ENCODE data around the gene USP27X.

The USP27X gene

DNA sequence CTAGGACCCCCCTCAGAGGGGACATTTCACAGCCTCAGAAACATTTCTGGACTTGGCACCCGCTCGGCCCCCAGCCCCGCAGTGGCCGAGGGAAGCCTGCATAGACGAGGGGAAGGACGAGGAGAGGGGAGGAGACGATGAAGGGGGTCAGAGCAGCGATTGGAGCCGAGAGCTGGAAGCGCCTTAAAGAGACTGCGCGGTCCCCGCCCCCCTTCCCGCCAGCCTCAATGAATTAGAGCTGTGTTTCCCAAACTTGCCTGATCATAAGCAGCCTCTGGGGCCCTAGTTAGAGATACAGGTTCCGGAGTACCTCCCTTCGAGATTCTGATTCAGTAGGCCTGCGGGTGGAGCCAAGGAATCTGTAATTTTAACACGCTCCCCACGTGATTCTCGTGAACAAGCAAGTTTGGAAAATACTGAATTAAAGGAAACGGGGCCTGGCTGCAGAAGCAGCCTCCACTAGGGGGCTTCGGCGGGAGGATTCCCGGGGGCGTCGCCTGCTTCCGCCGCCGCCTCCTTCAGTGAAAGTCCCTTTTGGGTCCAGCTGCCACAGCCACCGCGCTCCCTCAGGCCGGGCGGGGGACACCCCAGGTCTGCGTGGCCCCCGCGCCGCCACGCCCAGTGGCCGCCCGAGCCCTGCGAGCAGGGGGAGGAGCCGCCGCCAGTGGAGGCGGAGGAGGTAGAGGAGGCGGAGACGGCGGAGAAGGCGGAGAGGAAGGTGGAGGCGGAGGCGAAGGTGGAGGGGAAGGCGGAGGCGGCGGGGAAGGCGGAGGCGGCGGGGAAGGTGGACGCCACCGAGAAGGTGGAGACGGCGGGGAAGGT, at the start of gene USP27X:
Gene USP27X, plus strand, starts transcription at position 651 of the 822 bp plus-strand sequence. CDS start 824 bp downstream, outside the sequence.
- DNase-seq: peak; percentile 64

DNA sequence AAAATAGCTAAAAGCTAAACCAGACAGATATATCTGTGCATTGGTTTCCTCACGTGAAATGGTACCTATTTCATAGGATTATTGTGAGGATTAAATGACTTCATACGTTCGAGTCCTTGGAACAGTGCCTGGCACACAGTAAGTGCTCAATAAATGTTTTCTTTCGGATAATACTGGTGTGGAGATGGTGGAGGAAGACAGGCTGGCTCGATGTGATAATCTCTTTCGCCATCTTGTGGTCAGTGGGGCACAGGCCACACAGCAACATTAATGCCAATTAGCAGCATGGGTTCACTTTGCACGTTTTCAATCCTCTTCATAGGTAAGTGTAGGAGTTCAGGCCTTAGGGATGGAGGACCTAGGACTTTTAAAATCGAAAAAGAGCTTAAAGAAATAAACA, 40.9 kb upstream of the USP27X start:
- DNase-seq: peak; percentile 21

DNA sequence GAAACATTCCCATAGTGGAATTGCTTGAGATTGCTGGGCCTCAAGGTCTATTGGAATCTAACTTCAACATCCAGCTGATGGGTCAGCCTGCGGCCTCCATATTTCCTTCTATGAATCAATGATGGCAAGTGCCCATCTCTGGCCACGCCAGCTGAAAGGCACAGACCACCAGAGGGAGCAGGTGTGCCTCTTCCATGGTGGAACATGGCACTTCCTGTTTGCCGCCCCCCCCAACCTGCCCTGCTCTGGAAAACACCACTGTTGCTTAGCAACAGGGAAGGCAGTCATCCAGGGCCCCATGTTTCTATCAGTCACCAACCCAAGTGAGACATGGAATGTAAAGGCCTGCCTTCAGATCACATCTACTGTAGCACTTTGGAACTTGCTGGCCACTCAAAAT, 38.6 kb upstream of the USP27X start:
- DNase-seq: peak; percentile 6

DNA sequence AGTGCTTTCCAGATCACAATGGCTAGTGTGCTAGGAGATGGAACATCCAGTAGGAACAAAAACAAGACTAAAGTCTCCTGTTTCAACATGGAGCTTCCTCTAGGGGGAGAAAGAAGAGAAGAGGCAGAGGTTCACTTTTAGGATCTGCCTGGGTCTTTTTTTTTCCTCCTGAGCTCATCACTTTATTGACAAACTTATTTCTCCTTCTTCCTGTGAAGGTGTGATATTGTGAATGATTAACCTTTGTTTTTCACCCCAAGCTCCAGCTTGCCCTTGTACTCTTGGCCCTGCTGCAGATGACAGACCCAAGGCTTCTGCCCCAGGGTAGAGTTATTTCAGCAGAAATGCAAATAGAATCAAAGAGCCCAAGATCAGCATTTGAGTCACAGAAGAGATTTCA, 36.7 kb upstream of the USP27X start:
- no peak for DNase-seq

DNA sequence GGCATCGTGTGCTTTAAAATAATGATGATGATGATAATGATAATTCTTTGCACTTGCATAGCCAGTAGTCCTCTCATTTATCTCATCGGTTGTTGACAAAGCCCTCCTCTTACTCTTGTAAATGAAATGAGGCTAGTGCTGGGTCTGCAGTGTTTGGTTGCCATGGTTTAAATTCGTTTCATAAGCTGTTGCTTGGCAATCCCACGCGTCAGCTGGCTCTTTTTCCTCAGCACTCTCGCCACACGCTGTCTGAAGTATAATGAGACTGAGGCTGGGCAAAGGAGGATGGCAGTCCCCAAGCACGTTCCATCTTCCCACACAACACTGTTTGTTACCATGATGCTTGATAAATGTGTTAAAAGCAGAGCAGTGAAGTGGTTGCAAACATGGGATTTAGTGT, 34.7 kb upstream of the USP27X start:
- DNase-seq: no peak

DNA sequence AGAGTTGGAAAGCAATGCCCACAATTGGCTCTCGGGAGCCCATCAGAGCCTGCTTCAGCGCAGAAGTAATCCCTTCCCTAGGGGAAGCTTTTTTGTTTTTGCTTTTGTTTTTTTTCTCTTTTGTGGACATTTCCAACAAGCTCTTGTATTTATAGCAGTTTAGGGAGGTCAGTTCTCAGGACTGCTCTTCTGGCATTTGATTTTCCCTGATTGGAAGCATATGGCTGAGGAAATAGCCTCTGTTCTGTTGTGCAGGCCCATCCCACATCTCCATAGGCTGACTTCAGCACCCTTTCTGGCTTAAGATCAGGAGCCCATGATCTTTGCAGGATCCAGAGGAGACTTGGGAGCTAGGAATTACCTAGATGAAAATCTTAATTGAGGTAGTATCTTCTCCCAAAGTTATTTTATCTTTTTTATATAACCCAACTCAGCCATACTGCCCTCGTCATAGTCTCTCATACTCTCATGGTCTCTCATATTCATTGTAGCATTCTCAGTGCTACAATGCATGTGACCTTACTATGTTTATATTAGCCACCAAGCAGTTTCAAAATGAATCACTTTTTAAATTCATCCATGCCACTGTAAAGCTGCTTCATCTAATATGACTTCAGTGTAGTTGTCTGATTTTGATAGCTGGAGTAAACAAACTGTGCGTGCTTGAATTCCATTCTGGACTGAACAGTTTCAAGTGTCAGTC, 33.4 kb upstream of the USP27X start:
- no peak for DNase-seq

DNA sequence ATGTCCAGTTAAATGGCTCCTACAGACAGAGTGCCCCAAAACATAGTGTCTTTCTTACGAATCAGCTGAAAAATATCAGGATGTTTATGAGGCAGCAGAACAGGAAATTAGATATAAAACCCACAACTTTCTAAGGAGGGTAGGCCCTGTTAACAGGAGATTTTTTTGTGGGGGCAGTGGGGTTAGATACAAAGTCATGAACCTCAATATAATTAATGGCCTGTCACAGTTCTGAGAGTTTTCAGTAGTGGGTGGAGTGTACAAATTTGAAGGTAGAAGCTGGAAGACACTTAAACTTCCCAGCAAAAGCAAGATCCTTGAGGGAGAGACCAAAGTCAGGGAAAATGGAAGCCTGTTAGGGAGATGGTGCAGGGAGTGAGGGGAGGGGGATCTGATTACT, 32.8 kb upstream of the USP27X start:
- no peak for DNase-seq

DNA sequence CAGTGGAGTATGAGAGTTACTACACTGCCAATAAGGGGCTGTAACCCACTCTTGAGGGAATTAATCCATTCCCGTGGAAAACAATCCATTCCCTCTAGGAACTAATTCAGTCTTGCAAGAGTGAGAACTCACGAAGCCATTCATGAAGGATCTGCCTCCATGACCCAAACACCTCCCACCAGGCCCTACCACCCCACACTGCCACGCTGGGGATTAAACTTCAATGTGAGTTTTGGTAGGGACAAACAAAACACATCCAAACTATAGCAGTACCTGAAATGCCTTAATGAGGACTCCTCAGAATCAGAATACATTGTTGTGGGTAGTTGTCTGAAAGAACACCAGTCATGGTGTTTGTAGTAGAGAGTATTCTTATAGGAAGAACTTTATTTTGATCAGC, 31.0 kb upstream of the USP27X start:
- DNase-seq: no peak

DNA sequence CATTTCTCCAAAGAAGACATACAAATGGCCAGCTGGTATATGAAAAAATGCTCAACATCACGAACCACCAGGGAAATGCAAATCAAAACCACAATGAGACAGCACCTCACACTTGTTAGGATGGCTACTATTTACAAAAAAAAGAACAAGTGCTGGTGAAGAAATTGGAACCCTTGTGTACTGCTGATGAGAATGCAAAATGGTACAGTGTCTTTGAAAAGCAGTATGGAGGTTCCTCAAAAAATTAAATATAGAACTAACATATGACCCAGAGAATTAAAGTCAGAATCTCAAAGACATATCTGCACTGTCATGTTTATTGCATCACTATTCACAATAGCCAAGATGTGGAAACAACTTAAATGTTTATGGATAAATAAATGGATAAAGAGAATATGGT, 29.3 kb upstream of the USP27X start:
- no peak for DNase-seq

DNA sequence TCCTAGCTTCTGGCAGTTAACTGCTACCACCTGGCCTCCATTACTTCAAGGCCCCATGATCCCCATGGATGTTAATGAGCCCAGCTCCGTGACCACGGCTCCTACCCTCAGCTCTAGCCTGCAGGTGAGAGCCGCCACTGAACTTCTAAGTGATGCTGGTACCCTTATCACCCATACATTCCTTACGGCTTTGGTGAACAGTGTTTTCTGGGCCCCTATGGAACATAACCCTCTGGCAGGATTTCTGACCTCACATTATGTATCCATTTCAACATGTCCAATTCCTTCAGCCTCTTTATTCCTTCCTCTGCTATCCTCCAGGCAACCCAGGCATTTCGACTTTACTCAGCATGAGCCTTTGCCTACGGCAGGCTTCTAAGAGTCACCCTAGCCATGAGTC, 25.6 kb upstream of the USP27X start:
- DNase-seq: no peak

DNA sequence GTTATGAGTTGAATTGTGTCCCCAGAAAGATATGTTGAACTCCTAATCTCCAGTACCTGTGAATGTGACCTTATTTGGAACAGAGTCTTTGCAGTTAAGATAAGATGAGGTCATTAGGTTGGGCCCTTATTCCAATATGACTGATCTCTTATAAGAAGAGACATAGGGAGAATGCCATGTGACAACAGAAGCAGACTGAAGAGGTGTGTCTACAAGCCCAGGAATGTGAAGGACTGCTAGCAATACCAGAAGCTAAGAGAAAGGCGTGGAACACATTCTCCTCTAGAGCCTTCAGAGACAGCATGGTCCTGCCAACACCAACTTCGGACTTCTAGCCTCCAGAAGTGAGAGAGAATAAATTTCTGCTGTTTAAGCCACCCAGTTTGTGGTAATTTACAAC, 22.5 kb upstream of the USP27X start:
- DNase-seq: no peak

DNA sequence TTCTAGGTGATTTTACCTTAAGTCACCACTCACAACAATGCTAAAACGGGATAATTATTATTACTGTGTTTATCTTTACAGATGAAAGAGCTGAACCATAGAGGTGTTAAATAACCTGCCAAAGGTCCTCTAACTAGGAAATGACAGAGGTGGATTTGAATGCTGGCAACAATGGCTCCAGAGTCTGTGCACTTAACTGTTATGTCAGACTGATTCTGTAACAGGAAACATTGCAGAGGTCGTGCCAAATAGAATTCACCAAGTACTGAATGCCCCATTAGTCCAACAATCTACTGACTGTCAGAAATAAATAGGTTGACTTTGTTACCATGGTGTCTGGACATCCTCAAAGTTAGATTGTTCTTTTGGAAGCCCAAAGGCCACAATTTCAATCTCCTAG, 20.9 kb upstream of the USP27X start:
- DNase-seq: no peak

DNA sequence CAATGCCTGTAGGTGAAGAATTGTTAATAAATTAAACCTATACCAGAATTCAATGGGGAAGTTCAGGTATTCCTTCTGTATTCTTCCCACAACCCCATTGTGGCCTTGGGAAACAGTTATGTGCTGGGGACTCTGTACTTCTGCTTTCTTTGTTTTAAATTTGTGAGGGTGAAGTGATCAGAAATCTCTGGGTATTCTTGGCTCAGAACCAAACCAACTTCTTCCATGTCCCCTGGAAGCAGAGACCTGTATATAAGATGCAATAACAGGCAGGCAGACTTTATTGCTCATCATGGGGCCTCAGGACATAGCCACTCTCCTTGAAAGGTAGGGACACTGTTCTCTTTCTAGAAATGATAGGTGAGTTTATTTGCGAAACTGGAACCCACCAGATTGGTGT, 19.8 kb upstream of the USP27X start:
- no peak for DNase-seq

DNA sequence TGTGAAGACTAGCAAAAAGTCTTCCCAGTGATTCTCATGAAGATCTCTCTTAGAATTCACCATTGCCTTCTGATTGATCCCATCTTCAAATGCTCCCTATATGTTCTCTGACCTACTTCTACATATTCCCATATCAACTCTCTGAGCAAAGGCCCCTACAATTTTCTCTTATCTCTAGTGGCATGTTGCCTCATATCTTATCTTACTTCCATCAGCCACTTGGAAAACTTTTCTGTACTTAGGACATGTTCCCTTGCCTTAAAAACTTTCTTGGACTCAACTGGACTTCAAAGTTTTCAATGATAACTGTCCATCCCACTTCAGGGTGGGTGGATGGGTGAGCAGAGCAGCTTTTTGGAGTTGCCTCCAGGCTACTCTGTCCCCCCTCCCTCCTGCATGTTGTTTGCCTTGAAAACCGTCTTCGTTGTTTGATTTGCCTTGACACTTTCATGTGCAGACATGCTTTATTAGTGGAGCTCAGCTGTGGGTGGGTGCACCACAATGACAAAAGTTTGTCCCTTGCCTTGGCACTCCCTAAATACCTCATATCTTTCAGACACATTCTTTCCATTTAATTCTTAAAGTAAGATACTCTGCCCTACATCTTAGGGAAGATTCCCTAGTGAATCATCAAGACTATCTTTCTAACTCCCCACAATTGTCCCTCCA, 18.3 kb upstream of the USP27X start:
- DNase-seq: no peak

DNA sequence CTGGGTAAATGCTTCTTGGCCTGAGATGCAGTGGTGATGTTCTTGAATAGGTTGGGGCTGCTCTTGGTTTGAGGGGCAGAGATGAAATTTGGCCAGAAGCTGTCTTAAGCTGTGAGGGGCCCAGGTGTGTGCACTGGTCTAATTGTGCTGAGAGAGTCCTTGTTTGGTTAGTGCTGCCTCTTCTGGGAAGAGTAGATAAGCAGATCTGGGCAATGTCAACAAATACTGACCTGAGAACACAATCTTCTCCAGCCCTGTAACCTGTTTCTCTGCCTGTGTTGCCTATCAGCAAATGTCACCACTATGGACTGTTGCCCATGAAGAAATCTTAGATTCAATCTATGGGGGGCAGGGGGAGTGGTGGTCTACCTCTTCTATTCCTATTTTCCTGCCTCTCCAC, 17.2 kb upstream of the USP27X start:
- DNase-seq: no peak

DNA sequence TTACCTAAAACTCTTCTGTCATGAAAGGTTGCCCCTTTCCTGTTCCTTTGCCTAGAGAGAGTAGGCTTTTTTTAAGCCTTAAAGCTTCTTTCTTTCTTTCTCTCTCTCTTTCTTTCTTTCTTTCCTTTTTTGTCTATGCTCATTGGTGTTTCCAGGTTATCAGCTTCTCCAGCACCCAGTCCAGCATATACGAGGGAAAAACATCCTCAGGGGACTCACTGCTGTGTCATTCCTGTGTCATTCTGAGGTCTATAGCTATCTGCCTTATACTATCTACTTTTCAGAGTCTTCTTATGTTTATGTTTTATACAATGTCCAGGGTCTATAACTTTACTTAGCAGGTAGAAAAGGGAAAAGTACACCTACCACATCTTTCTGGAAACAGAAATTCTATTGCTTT, 10.5 kb upstream of the USP27X start:
- no peak for DNase-seq

DNA sequence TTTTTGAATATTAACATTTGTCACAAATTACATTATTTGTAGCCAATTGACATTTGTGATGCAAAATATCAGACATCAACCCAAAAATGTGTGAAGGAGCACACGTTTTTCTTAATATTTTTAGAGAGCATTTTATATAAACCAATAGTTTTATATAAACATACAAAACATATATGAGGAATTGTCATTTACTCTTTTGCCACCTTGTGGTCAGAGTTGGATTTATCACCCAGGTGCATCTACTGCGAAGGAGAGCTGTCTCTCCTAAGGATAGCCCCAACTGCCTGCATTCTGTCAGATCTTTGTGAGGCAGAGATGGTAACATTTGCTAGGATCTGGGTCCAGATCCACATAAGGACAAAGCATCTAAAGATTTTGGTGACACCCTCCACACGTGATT, 2.5 kb upstream of the USP27X start:
- DNase-seq: peak; percentile 36

DNA sequence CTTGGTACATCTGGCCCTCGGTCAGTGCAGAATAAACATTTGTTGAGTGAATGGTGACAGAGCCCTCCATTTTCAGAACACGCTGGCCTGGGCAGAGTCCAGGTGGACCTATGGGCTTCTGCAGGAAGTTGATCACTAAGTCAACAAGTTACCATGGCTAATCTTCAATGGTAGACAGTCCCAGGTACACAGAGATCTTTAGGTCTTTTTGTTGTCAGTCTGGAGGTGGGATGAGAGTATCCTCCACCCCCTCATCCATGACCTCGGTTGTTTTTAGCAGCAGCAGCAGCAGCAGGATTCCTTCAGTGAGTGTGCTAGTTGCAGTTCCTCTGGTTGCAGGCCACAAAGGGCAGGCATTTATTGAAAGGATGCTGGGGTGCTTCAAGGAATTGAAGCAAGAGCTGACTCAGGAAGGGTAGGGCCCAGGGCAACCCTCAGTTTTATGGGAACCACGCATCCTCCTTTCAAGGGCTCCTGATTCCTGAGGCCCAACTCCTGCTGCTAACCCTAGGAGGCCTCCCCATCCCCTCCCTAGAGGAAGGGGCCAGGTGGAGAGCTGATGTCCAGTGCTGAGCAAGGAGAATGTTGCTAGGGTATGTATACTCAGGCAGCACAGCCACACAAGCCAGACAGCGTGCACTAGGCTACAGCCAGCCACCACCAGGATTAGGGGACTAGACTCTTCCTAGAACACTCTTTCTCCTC, 1.7 kb upstream of the USP27X start:
- no peak for DNase-seq

DNA sequence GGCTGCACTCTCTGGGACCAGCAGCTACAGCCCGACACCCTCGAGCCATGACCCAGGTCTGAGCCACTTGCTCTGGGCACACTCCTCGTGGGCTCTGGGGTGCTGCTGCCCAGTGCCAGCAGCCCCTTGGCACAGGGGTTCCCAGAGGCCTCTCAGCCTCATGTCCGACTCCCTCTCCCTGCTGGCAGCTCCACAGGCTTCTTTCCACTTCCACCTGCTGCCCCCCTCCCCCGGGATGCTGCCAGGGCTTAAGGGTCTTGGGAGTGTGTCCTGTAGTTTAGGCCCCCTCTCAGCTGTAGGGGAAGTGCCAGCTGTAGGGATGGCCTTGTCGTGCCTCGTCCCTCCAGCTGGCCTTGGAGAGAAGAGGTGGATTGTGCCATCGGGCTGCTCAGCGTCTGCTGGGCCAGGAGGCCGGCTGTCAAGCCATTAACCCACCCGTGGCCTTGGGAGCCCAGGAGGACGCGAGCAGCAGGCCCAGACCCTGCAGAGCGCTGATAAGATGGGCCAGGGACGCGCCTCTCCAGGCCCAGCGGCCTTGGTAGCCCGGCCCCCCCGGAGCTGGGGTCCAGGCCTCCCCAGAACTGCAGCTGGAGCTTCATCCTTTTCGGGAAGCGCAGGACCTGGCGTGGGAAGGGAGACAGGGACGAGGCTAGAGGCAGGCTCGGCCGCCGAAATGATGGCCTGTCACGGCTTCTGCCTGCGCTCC, 1.0 kb upstream of the USP27X start:
- no peak for DNase-seq

DNA sequence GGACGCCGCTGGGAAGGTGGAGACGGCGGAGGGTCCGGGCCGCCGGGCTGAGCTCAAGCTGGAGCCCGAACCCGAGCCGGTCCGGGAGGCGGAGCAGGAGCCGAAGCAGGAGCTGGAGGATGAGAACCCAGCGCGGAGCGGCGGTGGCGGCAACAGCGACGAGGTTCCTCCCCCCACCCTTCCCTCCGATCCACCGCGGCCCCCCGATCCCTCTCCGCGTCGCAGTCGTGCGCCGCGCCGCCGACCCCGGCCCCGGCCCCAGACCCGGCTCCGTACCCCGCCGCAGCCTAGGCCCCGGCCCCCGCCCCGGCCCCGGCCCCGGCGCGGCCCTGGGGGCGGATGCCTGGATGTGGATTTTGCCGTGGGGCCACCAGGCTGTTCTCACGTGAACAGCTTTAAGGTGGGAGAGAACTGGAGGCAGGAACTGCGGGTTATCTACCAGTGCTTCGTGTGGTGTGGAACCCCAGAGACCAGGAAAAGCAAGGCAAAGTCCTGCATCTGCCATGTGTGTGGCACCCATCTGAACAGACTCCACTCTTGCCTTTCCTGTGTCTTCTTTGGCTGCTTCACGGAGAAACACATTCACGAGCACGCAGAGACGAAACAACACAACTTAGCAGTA, 483 bp downstream of the USP27X start:
- DNase-seq: peak; percentile 20

DNA sequence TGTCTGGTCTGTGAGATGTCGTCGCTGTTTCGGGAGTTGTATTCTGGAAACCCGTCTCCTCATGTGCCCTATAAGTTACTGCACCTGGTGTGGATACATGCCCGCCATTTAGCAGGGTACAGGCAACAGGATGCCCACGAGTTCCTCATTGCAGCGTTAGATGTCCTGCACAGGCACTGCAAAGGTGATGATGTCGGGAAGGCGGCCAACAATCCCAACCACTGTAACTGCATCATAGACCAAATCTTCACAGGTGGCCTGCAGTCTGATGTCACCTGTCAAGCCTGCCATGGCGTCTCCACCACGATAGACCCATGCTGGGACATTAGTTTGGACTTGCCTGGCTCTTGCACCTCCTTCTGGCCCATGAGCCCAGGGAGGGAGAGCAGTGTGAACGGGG, 1.4 kb downstream of the USP27X start:
- no peak for DNase-seq

DNA sequence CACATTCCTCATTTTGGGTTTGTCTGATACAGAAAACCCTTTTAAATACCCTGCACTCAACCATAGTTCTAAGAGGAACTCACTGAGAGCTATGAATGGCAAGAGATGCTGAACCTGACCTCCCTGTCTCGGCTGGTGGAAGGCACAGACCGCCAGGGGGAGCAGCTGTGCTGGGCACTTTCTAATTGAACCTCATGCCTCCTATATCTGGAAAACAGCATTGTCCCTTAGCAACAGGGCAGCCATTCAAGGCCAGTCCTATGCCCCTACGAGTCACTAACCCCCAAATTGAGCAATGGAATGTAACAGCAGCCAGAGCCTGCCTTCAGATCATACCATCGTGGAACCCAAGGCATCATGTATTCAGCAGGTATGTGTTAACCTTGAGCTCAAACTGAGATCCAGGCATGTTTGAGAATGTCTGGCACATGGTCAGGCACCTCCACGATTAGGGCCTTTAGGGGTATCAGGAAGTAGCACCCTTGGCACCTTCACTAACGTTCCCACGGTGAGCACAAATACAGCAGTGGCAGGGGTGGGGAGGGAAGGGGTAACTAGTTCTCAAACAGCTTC, 5.1 kb downstream of the USP27X start:
- DNase-seq: peak; percentile 5
